ENCODE measurements around the gene HCK.
A peak's percentile ranks its signal among the peaks of the same experiment; 100 is the strongest.
"Not testable (repeated sequence)": the region's sequence is repeated elsewhere in the genome, so short reads cannot be mapped to it uniquely, and the experiment has no call there.

HCK gene

DNA sequence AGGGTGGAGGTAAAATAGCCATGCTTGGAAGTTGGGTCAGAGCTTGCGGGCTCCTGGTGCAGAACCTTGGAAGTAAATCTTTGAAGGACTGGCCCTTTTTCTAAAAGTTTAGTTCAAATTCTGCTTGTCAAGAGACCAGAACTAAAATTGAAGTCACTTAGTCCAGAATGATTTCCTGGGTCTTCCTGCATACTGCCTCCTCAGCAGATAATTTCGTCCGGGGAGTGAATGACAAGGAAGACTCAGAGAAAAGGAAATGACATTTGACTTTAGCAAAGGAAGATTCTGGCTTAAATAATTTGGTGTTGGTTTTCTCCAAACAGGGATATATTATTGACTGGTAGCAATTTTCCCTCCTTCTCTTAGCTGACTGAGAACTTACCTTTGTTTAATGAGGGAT, 58.7 kb downstream of the HCK start:
- no peaks in the 10 kb centered on the region for H3K27me3 ChIP-seq (replicated peaks; ENCODE audit: control insufficient read depth, insufficient read depth, low read length)
- H3K4me3 ChIP-seq (ENCODE audit: low read length): peak overlapping the region; percentile 93
- H3K36me3 ChIP-seq (ENCODE audit: control insufficient read depth, insufficient read depth, low read length, severe bottlenecking): no peaks in the 10 kb centered on the region
- H3K9me3 ChIP-seq (ENCODE audit: control insufficient read depth, low read length): no peaks in the 10 kb centered on the region
- H3K9ac ChIP-seq (ENCODE audit: low read length): peak overlapping the region; percentile 98
- peaks cover 14% of the 10 kb centered on the region for H3K4me1 ChIP-seq (ENCODE audit: control insufficient read depth, insufficient read depth, low read length)
- DNase-seq (ENCODE audit: low read depth): no peak

DNA sequence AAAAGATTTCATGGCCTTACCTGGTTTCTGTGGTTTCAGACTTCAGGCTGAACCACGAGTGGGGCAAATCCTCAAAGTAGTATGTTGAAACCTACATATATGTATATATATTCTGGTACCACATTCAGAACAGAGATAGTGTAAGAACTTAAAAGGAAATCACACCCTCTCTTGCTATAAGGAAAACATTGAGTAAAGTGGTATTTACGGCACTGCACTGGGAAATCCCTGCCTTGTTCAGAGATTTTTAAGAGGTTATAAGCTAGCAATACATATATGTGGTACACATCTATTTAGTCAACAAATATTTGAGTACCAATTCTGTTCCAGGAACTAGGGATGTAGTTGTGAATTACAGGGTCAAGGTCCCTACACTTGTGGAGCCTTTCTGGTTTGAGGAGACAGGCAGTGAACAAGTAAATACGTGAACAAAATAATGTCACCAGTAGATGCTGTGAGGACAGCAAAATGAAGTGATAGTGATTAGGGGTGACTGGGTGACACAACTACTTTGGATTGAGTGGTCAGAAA, 59.2 kb downstream of the HCK start:
- Histone ChIP-seq H3K36me3 (ENCODE audit: control insufficient read depth, insufficient read depth, low read length, severe bottlenecking) (no peaks in the 10 kb centered on the region), H3K9me3 (ENCODE audit: control insufficient read depth, low read length) (no peaks in the 10 kb centered on the region), H3K27me3 (replicated peaks; ENCODE audit: control insufficient read depth, insufficient read depth, low read length) (no peaks in the 10 kb centered on the region), H3K4me1 (ENCODE audit: control insufficient read depth, insufficient read depth, low read length) (peaks cover 18% of the 10 kb centered on the region), H3K4me3 (ENCODE audit: low read length) (no peak overlapping the region), H3K9ac (ENCODE audit: low read length) (no peak overlapping the region)
- no peak for DNase-seq (ENCODE audit: low read depth)

DNA sequence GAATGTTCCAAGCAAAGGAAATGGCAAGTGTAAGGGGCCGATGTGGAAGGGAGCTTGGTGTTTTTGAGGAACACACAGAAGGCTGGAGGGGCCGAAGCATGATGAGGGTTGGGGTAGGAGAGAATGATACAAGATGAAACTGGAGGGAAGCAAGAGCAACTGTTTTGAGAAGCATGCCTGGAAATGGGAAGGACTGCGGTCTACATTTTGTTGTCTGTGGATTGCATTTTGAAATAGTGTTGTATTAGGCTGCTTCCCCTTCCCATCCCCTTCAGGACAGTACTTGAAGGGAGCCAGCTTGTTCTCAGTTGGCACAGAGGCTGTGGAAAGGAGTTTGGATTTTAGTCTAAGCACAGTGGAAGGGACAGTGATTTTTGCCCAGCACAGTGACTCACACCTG, 59.7 kb downstream of the HCK start:
- Histone ChIP-seq H3K4me3 (ENCODE audit: low read length) (no peak overlapping the region), H3K27me3 (replicated peaks; ENCODE audit: control insufficient read depth, insufficient read depth, low read length) (no peaks in the 10 kb centered on the region)
- no peak for DNase-seq (ENCODE audit: low read depth)

DNA sequence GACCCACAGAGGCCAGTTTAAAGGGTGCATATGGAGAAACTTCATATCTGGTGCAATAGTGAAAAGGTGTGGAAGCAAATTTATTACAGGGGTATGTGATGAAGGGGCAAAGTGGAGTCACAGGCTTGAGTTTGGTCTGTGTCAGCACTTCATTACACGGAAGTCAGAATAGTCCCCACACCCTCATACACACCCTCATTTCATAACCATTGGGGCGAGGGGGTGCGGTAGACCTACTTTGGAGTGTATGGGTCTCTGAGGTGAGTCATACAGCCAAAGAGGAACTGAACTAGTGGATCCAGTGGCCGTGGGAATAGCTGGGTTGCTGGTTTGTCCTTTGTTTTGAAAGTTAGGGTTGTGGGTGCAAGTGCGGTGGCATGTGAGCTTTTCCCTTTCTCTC, 60.8 kb downstream of the HCK start:
- H3K4me1 ChIP-seq (ENCODE audit: control insufficient read depth, insufficient read depth, low read length): peaks cover 30% of the 10 kb centered on the region
- no peaks in the 10 kb centered on the region for H3K27me3 ChIP-seq (replicated peaks; ENCODE audit: control insufficient read depth, insufficient read depth, low read length)
- H3K36me3 ChIP-seq (ENCODE audit: control insufficient read depth, insufficient read depth, low read length, severe bottlenecking): no peaks in the 10 kb centered on the region
- H3K9me3 ChIP-seq (ENCODE audit: control insufficient read depth, low read length): no peaks in the 10 kb centered on the region
- no peak for DNase-seq (ENCODE audit: low read depth)
- H3K9ac ChIP-seq (ENCODE audit: low read length): no peak overlapping the region
- no peak overlapping the region for H3K4me3 ChIP-seq (ENCODE audit: low read length)

More for the DNA sequence above, 59.7 kb downstream of the HCK start:
- Histone ChIP-seq H3K9ac (ENCODE audit: low read length) (no peak overlapping the region), H3K9me3 (ENCODE audit: control insufficient read depth, low read length) (no peaks in the 10 kb centered on the region), H3K4me1 (ENCODE audit: control insufficient read depth, insufficient read depth, low read length) (peaks cover 23% of the 10 kb centered on the region), H3K36me3 (ENCODE audit: control insufficient read depth, insufficient read depth, low read length, severe bottlenecking) (no peaks in the 10 kb centered on the region)

DNA sequence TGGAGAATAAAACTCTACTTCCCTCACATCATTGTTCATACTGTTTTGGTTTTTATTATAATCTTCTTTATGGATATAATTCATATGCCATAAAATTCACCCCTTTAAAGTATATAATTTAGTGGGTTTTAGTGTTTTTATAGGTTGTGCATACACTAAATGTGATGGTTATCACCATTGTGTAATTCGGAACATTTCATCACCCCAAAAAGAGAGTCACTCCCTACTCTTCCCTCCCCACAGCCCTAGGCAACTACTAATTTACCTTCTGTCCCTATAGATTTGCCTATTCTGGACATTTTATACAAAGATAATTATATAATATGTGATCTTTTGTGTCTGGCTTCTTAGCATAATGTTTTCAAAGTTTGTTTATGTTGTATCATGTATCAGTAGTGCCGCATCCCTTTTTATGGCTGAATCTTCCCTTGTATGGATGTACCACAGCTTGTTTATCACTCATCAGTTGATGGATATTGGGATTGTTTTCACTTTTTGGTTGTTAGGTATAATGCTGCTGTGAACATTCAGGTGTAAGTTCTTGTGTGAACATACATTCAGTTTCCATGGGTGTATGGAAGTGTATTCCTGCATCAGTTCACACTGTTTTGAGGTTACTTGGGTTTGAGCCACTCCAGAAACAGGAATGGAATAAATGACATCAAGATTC, 61.7 kb downstream of the HCK start:
- peak; percentile 15 for DNase-seq (ENCODE audit: low read depth)
- no peaks in the 10 kb centered on the region for H3K9me3 ChIP-seq (ENCODE audit: control insufficient read depth, low read length)

DNA sequence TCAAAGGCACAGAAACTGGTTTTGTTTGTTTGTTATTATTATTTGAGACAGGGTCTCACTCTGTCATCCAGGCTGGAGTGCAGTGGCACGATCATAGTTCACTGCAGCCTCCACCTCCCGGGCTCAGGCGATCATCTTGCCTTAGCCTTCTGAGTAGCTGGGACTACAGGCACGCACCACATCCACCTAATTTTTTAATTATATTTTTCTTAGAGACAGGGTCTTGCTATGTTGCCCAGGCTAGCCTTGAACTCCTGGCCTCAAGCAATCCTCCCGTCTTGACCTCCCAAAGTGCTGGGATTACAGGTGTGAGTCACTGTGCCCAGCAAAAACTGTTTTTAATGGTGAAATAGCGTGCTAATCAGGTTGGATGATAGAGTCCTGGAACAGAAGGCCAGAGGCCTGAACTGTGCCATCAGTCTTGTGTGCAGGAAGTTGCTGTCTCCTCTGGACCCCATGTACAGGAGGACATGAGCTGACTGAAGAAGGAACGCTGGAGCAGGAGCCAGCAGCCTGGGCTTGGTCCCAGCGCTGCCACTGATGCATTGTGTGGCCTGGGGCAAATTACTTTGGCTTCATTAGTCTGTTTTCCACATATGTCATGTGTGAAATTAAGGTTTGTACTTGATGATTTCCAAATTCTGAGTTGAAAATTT, 62.4 kb downstream of the HCK start:
- Histone ChIP-seq H3K36me3 (ENCODE audit: control insufficient read depth, insufficient read depth, low read length, severe bottlenecking) (no peaks in the 10 kb centered on the region), H3K27me3 (replicated peaks; ENCODE audit: control insufficient read depth, insufficient read depth, low read length) (no peaks in the 10 kb centered on the region), H3K4me1 (ENCODE audit: control insufficient read depth, insufficient read depth, low read length) (peaks cover 30% of the 10 kb centered on the region), H3K9me3 (ENCODE audit: control insufficient read depth, low read length) (no peaks in the 10 kb centered on the region), H3K9ac (ENCODE audit: low read length) (no peak overlapping the region), H3K4me3 (ENCODE audit: low read length) (no peak overlapping the region)
- DNase-seq (ENCODE audit: low read depth): peak; percentile 43

More for the DNA sequence above, 61.7 kb downstream of the HCK start:
- no peak overlapping the region for H3K4me3 ChIP-seq (ENCODE audit: low read length)
- peaks cover 30% of the 10 kb centered on the region for H3K4me1 ChIP-seq (ENCODE audit: control insufficient read depth, insufficient read depth, low read length)
- no peaks in the 10 kb centered on the region for H3K36me3 ChIP-seq (ENCODE audit: control insufficient read depth, insufficient read depth, low read length, severe bottlenecking)
- H3K9ac ChIP-seq (ENCODE audit: low read length): no peak overlapping the region
- no peaks in the 10 kb centered on the region for H3K27me3 ChIP-seq (replicated peaks; ENCODE audit: control insufficient read depth, insufficient read depth, low read length)

DNA sequence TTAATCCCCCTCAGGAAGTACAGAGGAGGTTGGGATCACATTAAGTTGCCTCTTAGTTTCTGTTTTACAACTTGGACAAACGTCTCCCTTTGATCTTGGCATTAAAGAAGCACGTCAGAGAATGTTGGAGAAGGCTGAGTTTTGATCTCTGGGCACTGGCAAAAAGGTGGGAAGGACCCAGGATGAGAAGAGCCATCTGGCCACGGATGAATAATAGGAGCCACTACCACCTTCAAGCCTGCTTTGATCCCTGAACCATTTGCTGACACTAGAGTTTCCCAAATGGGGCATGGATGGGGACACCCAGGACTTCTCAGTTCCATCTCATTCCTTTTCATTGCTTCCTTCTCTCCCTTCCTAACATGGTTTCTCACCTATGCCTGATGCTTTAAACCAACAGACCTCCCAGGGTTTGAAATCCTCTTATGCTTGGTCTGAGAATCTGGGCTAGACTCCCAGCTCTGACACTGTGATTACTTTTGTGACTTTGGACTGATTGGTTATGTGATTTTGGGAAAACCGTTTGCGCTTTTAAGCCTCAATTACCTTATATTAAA, 63.2 kb downstream of the HCK start:
- Histone ChIP-seq H3K9ac (ENCODE audit: low read length) (no peak overlapping the region), H3K4me1 (ENCODE audit: control insufficient read depth, insufficient read depth, low read length) (peaks cover 28% of the 10 kb centered on the region), H3K4me3 (ENCODE audit: low read length) (no peak overlapping the region), H3K27me3 (replicated peaks; ENCODE audit: control insufficient read depth, insufficient read depth, low read length) (no peaks in the 10 kb centered on the region), H3K36me3 (ENCODE audit: control insufficient read depth, insufficient read depth, low read length, severe bottlenecking) (no peaks in the 10 kb centered on the region), H3K9me3 (ENCODE audit: control insufficient read depth, low read length) (no peaks in the 10 kb centered on the region)
- DNase-seq (ENCODE audit: low read depth): no peak

DNA sequence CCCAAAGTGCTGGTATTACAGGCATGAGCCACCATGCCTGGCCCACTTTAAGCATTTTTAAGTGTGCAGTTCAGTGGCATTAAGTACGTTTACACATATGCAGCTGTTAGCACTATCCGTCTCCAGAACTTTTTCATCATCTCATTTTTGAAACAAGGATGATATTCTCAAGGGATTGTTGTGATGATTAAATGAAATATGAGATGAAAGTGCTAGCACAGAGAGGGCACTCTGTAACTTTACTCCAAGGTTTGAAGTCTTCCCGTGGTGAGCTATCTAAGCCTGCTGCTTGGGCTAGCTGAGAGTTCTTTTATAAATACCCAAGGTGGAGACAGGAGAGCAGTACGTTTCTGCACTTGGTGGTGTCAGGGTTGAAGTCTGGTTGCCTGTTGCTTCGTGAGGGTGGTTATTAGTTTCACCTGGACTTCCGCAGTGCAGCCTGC, 64.1 kb downstream of the HCK start:
- Histone ChIP-seq H3K9me3 (ENCODE audit: control insufficient read depth, low read length) (no peaks in the 10 kb centered on the region), H3K36me3 (ENCODE audit: control insufficient read depth, insufficient read depth, low read length, severe bottlenecking) (no peaks in the 10 kb centered on the region), H3K9ac (ENCODE audit: low read length) (no peak overlapping the region), H3K4me3 (ENCODE audit: low read length) (no peak overlapping the region), H3K4me1 (ENCODE audit: control insufficient read depth, insufficient read depth, low read length) (peaks cover 20% of the 10 kb centered on the region), H3K27me3 (replicated peaks; ENCODE audit: control insufficient read depth, insufficient read depth, low read length) (no peaks in the 10 kb centered on the region)
- no peak for DNase-seq (ENCODE audit: low read depth)

DNA sequence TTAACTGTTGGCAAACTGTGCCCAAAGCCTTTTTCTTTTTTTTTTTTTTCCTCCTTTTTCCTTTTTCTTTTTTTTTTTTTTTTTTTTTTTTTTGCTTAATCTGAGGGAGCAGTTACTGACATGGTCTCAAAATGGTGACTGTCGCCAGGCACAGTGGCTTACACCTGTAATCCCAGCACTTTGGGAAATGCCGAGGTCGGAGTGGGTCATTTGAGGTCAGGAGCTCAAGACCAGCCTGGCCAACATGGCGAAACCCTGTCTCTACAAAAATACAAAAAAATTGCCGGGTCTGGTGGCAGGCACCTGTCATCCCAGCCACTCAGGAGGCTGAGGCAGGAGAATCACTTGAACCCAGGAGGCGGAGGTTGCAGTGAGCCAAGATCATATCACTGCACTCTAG, 64.8 kb downstream of the HCK start:
- H3K9me3 ChIP-seq (ENCODE audit: control insufficient read depth, low read length); H3K36me3 ChIP-seq (ENCODE audit: control insufficient read depth, insufficient read depth, low read length, severe bottlenecking); H3K4me3 ChIP-seq (ENCODE audit: low read length); H3K27me3 ChIP-seq (replicated peaks; ENCODE audit: control insufficient read depth, insufficient read depth, low read length); DNase-seq (ENCODE audit: low read depth); H3K9ac ChIP-seq (ENCODE audit: low read length): not testable (repeated sequence)
- peaks cover 17% of the 10 kb centered on the region for H3K4me1 ChIP-seq (ENCODE audit: control insufficient read depth, insufficient read depth, low read length)

DNA sequence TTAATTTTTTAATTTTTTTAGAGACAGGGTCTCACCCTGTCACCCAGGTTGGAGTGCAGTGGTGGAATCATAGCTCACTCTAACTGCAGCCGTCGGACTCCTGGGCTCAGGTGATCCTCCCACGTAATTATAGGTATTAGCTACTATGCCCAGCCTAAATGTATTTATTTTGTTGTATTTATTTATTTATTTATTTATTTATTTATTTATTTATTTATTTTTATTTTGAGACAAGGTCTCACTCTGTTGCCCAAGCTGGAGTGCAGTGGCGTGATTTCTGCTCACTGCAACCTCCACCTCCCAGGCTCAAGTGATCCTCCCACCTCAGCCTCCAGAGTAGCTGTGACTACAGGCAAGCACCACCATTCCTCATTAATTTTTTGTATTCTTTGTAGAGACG, 66.4 kb downstream of the HCK start:
- H3K27me3 ChIP-seq (replicated peaks; ENCODE audit: control insufficient read depth, insufficient read depth, low read length); H3K9ac ChIP-seq (ENCODE audit: low read length); DNase-seq (ENCODE audit: low read depth); H3K36me3 ChIP-seq (ENCODE audit: control insufficient read depth, insufficient read depth, low read length, severe bottlenecking); H3K4me3 ChIP-seq (ENCODE audit: low read length); H3K9me3 ChIP-seq (ENCODE audit: control insufficient read depth, low read length): not testable (repeated sequence)
- peaks cover 16% of the 10 kb centered on the region for H3K4me1 ChIP-seq (ENCODE audit: control insufficient read depth, insufficient read depth, low read length)

DNA sequence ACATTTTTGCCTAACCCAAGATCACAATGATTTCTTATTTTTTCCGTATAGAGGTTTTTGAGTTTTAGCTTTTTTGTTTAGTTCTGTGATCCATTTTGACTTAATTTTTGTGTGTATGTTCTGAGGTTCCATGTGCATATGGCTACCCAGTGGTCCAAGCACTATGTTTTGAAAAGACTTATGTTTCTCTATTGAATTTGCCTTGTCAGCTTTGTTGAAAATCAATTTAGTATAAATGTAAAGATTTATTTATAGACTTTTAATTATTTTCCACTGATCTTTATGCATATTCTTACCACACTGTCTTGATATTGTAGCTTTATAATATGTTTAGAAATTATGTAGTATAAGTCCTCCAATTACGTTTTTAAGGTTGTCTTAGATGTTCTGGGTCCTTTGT, 67.7 kb downstream of the HCK start:
- peaks cover 16% of the 10 kb centered on the region for H3K4me1 ChIP-seq (ENCODE audit: control insufficient read depth, insufficient read depth, low read length)

More for the DNA sequence above, 67.7 kb downstream of the HCK start:
- no peak overlapping the region for H3K4me3 ChIP-seq (ENCODE audit: low read length)
- H3K36me3 ChIP-seq (ENCODE audit: control insufficient read depth, insufficient read depth, low read length, severe bottlenecking): peaks cover under 1% of the 10 kb centered on the region
- H3K9ac ChIP-seq (ENCODE audit: low read length): no peak overlapping the region
- H3K27me3 ChIP-seq (replicated peaks; ENCODE audit: control insufficient read depth, insufficient read depth, low read length): no peaks in the 10 kb centered on the region
- DNase-seq (ENCODE audit: low read depth): no peak
- no peaks in the 10 kb centered on the region for H3K9me3 ChIP-seq (ENCODE audit: control insufficient read depth, low read length)
